GM21723 (cell line): ENCODE data around the gene PPFIBP1.
"Not testable (repeated sequence)": the region's sequence is repeated elsewhere in the genome, so short reads cannot be mapped to it uniquely, and the experiment has no call there.

Experiments
- ATAC-seq: cut with Tn5 transposase; IDR thresholded peaks from one replicate; pipeline ENCODE4 v1.9.1; 2021; ENCODE audit warnings: mild to moderate bottlenecking, moderate library complexity; ENCODE audit not compliant: unreplicated experiment

The PPFIBP1 gene

DNA sequence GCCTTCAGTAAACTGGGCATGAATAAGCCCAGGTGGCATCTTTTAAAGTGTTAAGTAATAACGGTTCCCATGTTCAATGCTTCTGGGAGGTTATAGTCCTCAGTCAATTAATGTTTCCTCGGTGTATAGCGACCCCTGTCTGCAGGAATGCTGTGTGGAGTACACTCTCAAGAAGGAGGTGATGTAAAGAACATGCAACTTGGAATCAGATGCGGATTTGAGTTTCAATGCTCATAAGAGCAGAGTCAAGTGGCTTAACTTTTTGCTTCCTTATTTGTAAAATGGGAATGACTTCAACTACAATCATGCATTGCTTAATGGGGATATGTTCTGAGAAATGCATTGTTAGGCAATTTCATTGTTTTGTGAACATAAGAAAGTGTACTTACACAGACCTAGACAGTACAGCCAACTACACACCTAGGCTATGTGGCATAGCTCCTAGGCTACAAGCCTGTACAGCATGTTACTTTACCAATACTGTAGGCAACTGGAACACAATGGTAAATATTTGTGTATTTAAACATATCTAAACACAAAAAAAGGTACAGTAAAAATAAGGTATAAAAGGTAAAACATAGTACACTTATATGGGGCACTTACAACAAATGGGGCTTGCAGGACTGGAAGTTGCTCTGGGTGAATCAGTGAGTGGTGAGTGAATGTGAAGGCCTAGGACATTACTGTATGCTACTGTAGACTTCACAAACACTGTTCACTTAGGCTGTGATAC lies 179.9 kb downstream of the PPFIBP1 start:
- ATAC-seq: peak; percentile 92

DNA sequence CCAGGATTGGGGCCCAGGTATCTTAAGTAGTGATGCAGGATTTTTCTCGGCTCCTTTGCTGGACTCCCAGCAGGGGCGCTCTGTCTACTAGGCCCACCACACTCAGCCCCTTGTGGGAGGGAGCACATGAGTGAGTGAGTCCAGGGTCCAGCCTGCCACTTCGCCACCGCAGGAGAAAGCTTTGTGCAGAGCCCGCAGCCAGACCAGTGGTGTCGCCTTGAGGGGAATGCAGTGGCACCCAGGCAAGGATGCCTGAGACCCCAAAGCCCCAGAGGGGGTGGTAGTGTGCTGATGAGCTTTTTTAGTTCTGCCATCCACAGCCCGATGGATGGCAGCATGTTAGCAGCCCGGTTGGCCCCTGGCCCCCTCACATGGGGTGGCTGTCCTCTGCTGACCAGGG lies 181.3 kb downstream of the PPFIBP1 start:
- no peak for ATAC-seq

DNA sequence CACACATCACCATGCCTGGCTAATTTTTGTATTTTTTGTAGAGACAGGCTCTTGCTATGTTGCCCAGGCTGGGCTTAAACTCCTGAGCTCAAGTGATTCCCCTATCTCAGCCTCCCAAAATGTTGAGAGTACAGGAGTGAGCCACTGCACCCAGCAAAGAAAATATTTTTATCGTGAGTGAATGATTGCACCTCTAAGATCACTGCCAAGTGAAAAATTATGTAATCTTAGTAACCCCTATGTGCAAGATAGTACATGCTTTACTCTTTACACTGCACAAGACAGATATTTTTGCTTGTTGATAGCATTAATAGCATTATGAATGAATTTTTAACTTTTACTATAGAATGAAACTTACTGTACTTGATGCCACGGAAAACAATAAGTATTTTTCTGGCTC lies 183.2 kb downstream of the PPFIBP1 start:
- no peak for ATAC-seq

- no peak for ATAC-seq
These were observed 185.4 kb downstream of the PPFIBP1 start for GRCh38 chr12:27709212-27709931.

DNA sequence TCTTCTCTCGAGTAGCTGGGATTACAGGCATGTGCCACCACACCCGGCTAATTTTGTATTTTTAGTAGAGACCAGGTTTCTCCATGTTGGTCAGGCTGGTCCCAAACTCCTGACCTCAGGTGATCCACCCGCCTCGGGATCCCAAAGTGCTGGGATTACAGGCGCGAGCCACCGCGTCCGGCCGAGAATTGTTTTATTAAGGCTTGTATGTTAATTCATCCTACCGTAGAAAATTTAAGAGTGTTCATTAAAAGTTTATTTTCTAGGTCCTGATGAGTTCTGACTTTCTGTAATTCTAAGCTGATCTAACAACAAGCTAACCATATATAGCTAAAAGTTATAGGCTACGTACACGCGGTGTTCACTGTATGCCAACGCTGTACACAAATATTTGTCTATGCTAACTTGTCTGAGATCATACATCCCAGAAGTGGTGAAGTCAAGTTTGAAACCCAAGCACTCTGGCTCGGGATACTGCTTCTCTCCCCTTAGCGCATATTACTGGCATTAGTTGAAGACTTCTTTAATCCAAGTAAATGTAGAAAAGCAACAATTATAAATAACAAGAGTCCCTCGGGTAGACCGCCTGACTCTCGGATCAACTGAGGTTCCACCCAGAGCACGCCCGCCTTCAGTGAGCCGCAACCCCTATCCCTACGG lies 186.1 kb downstream of the PPFIBP1 start:
- ATAC-seq: peak; percentile 40

DNA sequence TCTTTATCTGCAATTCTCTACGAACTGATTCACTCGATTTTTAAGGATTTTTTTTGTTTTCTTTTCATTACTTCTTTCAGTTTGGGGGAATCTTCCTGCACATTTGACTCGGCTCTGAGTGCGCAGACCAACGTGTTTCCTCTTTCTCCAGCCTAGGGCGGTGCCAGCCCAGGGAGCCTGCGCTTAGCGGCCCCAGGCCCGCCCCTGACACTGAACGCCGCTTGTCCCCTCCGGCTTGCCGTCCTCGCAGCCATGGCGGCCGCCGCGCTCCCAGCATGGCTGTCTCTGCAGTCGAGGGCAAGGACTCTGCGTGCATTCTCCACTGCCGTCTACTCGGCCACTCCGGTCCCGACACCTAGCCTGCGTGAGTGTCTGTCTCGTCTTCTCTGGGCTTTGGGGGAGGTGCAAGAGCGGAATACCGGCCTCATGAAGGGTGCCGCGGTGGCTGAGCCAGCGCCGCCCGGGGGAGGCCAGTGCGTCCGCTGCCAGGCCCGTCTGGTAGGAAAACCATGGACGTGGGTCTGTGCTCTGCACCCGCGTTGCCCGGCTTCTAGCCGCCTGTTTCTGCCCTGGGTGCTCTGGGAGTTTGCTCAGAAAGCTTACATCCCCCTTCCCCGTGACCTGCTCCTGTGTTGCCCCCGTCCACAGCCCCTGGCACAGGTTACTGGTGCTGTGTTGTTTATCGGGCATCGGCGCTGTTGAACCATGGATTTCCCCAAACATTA lies 186.7 kb downstream of the PPFIBP1 start, which contains the start of gene MRPS35:
MRPS35 (plus strand) TSS at position 241 of the 725 bp plus-strand sequence; CDS start at position 253, 12 bp downstream.
- ATAC-seq: peak; percentile 97

DNA sequence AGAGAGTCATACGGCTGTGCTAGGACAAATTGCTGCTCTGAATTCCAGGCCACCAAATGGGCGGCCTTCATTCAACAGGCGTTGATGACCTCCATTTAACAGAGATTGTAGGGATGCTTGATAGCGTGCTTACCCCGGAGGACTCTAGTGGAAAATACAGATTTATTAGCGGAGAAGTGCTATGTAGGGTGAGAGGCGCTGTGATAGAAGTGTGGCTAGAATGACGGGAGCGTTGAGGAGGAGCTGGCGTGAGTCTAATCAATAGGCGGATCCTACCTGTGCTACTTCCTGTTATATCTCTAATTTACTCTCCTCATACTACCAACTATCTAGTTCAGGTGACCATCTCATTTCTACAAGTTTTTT lies 187.3 kb downstream of the PPFIBP1 start:
- peak; percentile 24 for ATAC-seq

DNA sequence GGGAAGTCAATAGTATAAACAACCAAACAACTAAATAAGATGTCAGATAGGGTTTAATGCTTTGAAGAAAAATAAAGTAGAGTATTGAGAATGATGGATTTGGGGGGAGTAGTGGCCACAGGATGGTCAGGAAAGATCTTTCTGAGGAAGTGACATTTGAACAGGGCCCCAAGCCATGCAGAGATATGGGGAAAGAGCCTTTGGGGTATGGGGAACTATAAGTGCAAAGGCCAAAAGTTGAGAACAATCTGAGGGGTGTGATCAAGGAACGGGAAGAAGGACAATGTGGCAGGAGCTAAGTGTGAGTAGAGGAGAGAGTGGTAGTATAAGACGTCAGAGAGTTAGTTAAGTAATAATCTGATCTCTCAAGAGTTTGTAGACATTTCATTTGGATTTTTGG lies 188.0 kb downstream of the PPFIBP1 start:
- no peak for ATAC-seq

DNA sequence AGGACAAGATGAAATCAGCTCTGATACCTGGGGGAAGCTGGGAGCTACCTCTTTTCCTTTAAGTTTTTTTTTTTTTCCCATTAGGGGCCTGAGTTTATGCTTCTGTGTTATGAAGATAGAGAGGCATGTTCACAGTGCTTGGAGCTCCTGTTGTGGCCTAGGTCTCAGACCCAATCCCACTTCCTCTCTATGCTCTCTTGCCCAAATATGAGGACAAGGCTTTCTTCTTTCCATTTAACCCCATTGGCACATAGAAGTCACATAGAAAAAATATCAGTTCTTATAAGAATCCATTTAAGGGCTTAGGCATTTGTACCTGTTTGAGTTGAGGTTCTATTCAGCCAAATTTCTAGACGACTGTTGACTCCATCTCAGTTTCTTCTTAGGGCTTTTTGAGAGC lies 199.2 kb downstream of the PPFIBP1 start:
- ATAC-seq: no peak

- ATAC-seq: no peak
These were observed 206.1 kb downstream of the PPFIBP1 start for GRCh38 chr12:27730097-27730588.

GRCh38 chr12:27732281-27732680 lies 208.3 kb downstream of the PPFIBP1 start:
- ATAC-seq: peak; percentile 62

DNA sequence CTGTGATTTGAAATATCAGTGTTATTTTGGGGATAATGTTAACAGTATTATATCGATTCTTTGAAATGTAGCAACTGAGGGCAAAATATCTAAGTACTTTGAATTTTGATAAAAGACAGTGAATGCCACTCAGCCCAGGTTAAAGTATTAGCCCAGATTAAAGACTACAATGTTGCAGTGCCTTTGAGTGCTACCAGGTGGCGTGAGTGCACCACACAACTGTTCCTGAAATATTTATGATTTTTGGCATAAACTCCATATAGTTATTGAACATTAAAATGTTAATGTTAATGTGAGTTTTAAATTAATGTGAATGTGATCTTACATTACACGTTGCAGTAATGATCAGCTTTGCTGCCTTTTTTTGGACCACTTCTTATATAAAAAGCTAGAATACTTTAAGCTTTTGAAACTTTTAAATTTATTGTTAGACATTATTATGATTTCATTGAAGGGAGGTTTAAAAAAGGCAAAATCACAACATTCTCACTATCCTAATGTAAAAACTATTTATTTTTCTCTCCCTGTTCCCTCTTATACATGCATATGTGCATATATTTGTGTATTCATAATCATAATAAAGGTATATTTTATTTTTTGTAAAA lies 209.1 kb downstream of the PPFIBP1 start:
- ATAC-seq: peak; percentile 72

DNA sequence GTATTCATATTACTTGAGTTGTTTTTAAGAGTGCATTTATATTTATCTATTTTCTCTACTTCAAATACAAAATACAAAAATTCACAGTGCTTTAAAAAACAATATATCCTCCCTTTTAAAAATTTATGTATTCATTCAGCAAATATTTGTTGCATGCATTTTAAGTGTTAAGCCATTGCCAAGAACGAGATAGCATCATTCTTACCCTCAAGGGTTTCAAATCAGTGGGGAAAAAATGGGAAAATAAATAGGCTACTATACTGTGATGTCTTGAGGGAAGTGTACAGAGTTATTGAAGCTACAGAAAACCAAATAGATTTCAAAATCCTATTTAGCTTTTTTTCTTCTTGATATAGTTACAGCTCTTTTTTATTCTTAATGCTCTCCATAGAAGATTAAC lies 209.8 kb downstream of the PPFIBP1 start:
- no peak for ATAC-seq

DNA sequence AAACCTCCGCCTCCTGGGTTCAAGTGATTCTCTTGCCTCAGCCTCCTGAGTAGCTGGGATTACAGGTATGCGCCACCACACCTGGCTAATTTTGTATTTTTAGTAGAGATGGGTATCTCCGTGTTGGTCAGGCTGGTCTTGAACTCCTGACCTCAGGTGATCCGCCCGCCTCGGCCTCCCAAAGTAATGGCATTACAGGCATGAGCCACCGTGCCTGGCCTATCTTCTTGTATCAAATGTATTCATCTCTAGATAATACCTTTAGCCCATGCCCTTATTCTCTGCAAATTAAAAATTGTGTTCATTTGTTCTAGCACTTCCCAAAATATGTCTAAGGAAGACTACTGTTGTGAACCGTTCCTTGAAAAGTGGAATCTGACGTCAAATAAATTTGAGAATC lies 210.3 kb downstream of the PPFIBP1 start:
- not testable (repeated sequence) for ATAC-seq

DNA sequence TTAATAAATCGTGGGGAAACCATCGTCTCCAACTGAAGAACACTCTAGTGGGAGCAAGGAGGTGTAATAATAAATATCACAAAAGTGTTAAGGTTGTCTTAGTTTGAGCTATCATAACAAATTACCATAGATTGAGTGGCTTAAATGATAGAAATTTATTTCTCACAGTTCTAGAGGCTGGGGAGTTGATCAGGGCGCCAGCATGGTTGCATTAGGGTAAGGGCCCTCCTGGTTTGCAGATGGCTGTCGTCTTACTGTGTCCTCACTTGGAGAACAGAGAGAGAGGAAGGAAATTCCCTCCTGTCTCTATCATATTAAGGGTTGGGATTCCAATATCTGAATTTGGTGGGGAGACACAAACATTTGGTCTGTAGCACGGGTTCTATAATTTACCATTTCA lies 219.6 kb downstream of the PPFIBP1 start:
- no peak for ATAC-seq
